CD4-positive, alpha-beta memory T cell (primary cell): Measurements from ENCODE around the gene KLHL25. TPM values are rescaled to one million over a fixed set of nuclear protein-coding genes. Genes with fewer than 3 reads are reported as not detected.

Experiments
- CTCF ChIA-PET: fragments of 350-600 bp; sonication (Branson Sonifier 250); formaldehyde crosslinking; loops from one replicate; lab custom pipeline; 2021; ENCODE audit warnings: inconsistent platforms; ENCODE audit not compliant: partially characterized antibody; lab: Charles Lee
- POLR2A ChIA-PET: fragments of 350-600 bp; sonication (Branson Sonifier 250); formaldehyde crosslinking; loops from one replicate; lab custom pipeline; 2021; ENCODE audit not compliant: partially characterized antibody; lab: Charles Lee
- DNase-seq, 5 donors: peaks; one replicate each; pipeline versions ENCODE4 v3.0.0 to v3.0.0-alpha.2; 2020 to 2022; ENCODE audit warnings: mixed read lengths in 1 of 5
- H3K27ac ChIP-seq: one replicate; pipeline ENCODE4 v1.7.0; 2013; ENCODE audit warnings: low read depth, low read length
- H3K27me3 ChIP-seq: 2 replicates; pipeline ENCODE4 v1.7.0; 2013; ENCODE audit warnings: mild to moderate bottlenecking, low read length, moderate library complexity; ENCODE audit not compliant: insufficient read depth
- H3K36me3 ChIP-seq: 2 replicates; pipeline ENCODE4 v1.7.0; 2013; ENCODE audit warnings: mild to moderate bottlenecking, low read length, moderate library complexity; ENCODE audit not compliant: insufficient read depth
- H3K4me1 ChIP-seq: 2 replicates; pipeline ENCODE4 v1.7.0; 2013; ENCODE audit warnings: mild to moderate bottlenecking, low read length, moderate library complexity; ENCODE audit not compliant: insufficient read depth
- H3K4me3 ChIP-seq, 2 donors: one replicate each; pipeline ENCODE4 v1.7.0; 2013; ENCODE audit warnings: low read length in 2 of 2, mild to moderate bottlenecking in 1 of 2
- H3K9me3 ChIP-seq, 2 donors: one replicate each; pipeline ENCODE4 v1.7.0; 2013; ENCODE audit warnings: low read length in 2 of 2, control low read depth in 1 of 2; ENCODE audit not compliant: control insufficient read depth in 1 of 2
- H3K27ac Mint-ChIP-seq, 7 donors: one replicate each; pipeline ENCODE4 v1.8.0; 2020 to 2021; ENCODE audit warnings: mixed read lengths in 7 of 7, mild to moderate bottlenecking in 6 of 7, inconsistent platforms in 3 of 7, moderate library complexity in 3 of 7
- H3K27me3 Mint-ChIP-seq, 2 donors: one replicate each; pipeline ENCODE4 v1.8.0; 2020 to 2021; ENCODE audit warnings: mixed read lengths in 2 of 2
- H3K36me3 Mint-ChIP-seq, 2 donors: one replicate each; pipeline ENCODE4 v1.8.0; 2020 to 2021; ENCODE audit warnings: mixed read lengths in 2 of 2, inconsistent platforms in 1 of 2, mild to moderate bottlenecking in 1 of 2
- H3K4me1 Mint-ChIP-seq, 4 donors: one replicate each; pipeline ENCODE4 v1.8.0; 2020 to 2021; ENCODE audit warnings: mixed read lengths in 4 of 4, mild to moderate bottlenecking in 1 of 4
- H3K4me3 Mint-ChIP-seq, 8 donors: one replicate each; pipeline ENCODE4 v1.8.0; 2020 to 2021; ENCODE audit warnings: mixed read lengths in 8 of 8, mild to moderate bottlenecking in 7 of 8, moderate library complexity in 6 of 8, inconsistent platforms in 3 of 8
- H3K9me3 Mint-ChIP-seq, 8 donors: one replicate each; pipeline ENCODE4 v1.8.0; 2020 to 2021; ENCODE audit warnings: mixed read lengths in 8 of 8, mild to moderate bottlenecking in 5 of 8, inconsistent platforms in 3 of 8, moderate library complexity in 1 of 8
- intact Hi-C: fragments of 100-400 bp; cut with micrococcal nuclease; formaldehyde crosslinking; loops from one replicate; pipeline ENCODE4 v1.15.1; 2023
- polyA plus RNA-seq, 2 donors: library from polyadenylated mRNA; unstranded; fragments of 300-500 nt; fragmentation: Illumina TruSeq; gene quantifications; one replicate each; pipeline ENCODE4 v1.2.3, GENCODE V29; 2021
- total RNA-seq, 2 experiments: library from RNA; stranded (reverse); gene quantifications; one replicate each; pipeline ENCODE4 v1.2.3, GENCODE V29; 2021

Gene KLHL25
- total and polyA plus RNA-seq, 4 experiments from 2014 or later, result 1.6 to 11.4 (median 6.7) TPM

DNA sequence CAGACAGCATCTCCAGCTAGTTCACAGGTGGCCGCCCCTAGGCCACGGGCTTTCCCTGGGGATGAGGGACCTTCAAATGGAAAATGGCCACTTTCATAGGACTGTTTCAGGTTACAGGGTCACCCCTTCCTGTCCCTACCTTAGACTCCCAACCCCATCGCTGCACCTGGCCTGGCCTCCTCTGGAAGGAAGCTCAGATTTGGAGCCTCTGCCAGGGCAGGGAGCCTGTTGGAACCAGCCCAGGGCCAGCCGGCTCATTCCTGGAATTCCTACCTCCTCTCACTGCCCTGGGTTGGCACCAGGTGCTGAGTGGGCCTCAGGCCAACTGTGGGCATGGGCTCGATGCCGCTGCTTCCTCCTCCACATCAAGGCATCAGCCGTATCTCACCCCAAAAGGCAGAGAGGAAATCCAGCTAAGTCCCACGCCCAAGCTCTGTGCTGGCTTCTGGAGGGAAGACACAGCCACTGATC is 42.2 kb downstream of the KLHL25 start:
- no peak overlapping the region for H3K4me3 Mint-ChIP-seq
- peaks cover 15 to 37% (median 19%) of the 10 kb centered on the region in 4 donors for H3K4me1 Mint-ChIP-seq
- H3K27me3 Mint-ChIP-seq, result no peaks in the 10 kb centered on the region
- Histone ChIP-seq H3K27me3 (no peaks in the 10 kb centered on the region), H3K9me3 (no peaks in the 10 kb centered on the region), H3K36me3 (peaks cover 6% of the 10 kb centered on the region), H3K4me3 (no peak overlapping the region), H3K27ac (no peak overlapping the region), H3K4me1 (peaks cover 18% of the 10 kb centered on the region)
- peaks cover 0 to 20% of the 10 kb centered on the region in 2 donors for H3K36me3 Mint-ChIP-seq
- CTCF ChIA-PET, result interaction anchor here (0.9 to 1.4 kb wide), 4 partner anchors 26 to 89 kb away, joined by 3 to 4 read pairs (median 3); no protein-coding TSS in a partner anchor
- DNase-seq, result no peak
- POLR2A ChIA-PET, result interaction anchor here (0.7 to 1.3 kb wide), 4 partner anchors 9 to 41 kb away, joined by 3 to 4 read pairs (median 4); no protein-coding TSS in a partner anchor
- H3K27ac Mint-ChIP-seq, result peak overlapping the region; percentile 9 to 93 (median 78)
- intact Hi-C loops, result loop anchor here (5.0 kb wide), 2 partner anchors 35 to 90 kb away; no protein-coding TSS in a partner anchor
- H3K9me3 Mint-ChIP-seq, result peaks cover 0 to 4% (median 0%) of the 10 kb centered on the region in 8 donors

GRCh38 chr15:85752124-85752475 is 42.6 kb downstream of the KLHL25 start:
- H3K9me3 ChIP-seq, result no peaks in the 10 kb centered on the region
- no peak overlapping the region for H3K27ac ChIP-seq
- Mint-ChIP-seq H3K4me3 (no peak overlapping the region), H3K9me3 (peaks cover 0 to 4% (median 0%) of the 10 kb centered on the region in 8 donors), H3K36me3 (peaks cover 0 to 25% of the 10 kb centered on the region in 2 donors), H3K27ac (peak overlapping the region in 4 of 7 donors; percentile 54 to 79 (median 62)), H3K27me3 (no peaks in the 10 kb centered on the region), H3K4me1 (peaks cover 15 to 37% (median 20%) of the 10 kb centered on the region in 4 donors)
- ChIA-PET POLR2A (interaction anchor here (1.1 to 1.3 kb wide), 3 partner anchors 9 to 42 kb away, joined by 3 to 4 read pairs (median 4); no protein-coding TSS in a partner anchor), CTCF (interaction anchor here (0.9 to 1.4 kb wide), 3 partner anchors 34 to 89 kb away, joined by 3 to 4 read pairs (median 3); no protein-coding TSS in a partner anchor)
- peaks cover 18% of the 10 kb centered on the region for H3K4me1 ChIP-seq
- intact Hi-C loops, result loop anchor here (5.0 kb wide), 2 partner anchors 35 to 90 kb away; no protein-coding TSS in a partner anchor
- no peak overlapping the region for H3K4me3 ChIP-seq
- no peaks in the 10 kb centered on the region for H3K27me3 ChIP-seq
- peaks cover 10% of the 10 kb centered on the region for H3K36me3 ChIP-seq
- DNase-seq, result no peak

- no peaks in the 10 kb centered on the region for H3K9me3 ChIP-seq
- DNase-seq, result peak in 1 of 5 donors; percentile 27
- no peak overlapping the region for H3K4me3 ChIP-seq
- ChIA-PET POLR2A (interaction anchor here (1.1 to 1.2 kb wide), 2 partner anchors 34 to 42 kb away, joined by 3 to 4 read pairs; no protein-coding TSS in a partner anchor), CTCF (interaction anchor here (0.9 to 1.4 kb wide), 4 partner anchors 35 to 90 kb away, joined by 3 to 4 read pairs (median 3); no protein-coding TSS in a partner anchor)
- intact Hi-C loops, result loop anchor here (5.0 kb wide), 2 partner anchors 36 to 91 kb away; no protein-coding TSS in a partner anchor
- peaks cover 16% of the 10 kb centered on the region for H3K36me3 ChIP-seq
- Mint-ChIP-seq H3K36me3 (peaks cover 5 to 31% of the 10 kb centered on the region in 2 donors), H3K27me3 (no peaks in the 10 kb centered on the region), H3K4me3 (no peak overlapping the region), H3K9me3 (peaks cover 0 to 4% (median 0%) of the 10 kb centered on the region in 8 donors), H3K27ac (peak overlapping the region in 5 of 7 donors; percentile 18 to 80 (median 68)), H3K4me1 (peaks cover 15 to 37% (median 20%) of the 10 kb centered on the region in 4 donors)
- no peak overlapping the region for H3K27ac ChIP-seq
- no peaks in the 10 kb centered on the region for H3K27me3 ChIP-seq
- peaks cover 18% of the 10 kb centered on the region for H3K4me1 ChIP-seq
Observed at GRCh38 chr15:85751291-85752123, 43.2 kb downstream of the KLHL25 start.

DNA sequence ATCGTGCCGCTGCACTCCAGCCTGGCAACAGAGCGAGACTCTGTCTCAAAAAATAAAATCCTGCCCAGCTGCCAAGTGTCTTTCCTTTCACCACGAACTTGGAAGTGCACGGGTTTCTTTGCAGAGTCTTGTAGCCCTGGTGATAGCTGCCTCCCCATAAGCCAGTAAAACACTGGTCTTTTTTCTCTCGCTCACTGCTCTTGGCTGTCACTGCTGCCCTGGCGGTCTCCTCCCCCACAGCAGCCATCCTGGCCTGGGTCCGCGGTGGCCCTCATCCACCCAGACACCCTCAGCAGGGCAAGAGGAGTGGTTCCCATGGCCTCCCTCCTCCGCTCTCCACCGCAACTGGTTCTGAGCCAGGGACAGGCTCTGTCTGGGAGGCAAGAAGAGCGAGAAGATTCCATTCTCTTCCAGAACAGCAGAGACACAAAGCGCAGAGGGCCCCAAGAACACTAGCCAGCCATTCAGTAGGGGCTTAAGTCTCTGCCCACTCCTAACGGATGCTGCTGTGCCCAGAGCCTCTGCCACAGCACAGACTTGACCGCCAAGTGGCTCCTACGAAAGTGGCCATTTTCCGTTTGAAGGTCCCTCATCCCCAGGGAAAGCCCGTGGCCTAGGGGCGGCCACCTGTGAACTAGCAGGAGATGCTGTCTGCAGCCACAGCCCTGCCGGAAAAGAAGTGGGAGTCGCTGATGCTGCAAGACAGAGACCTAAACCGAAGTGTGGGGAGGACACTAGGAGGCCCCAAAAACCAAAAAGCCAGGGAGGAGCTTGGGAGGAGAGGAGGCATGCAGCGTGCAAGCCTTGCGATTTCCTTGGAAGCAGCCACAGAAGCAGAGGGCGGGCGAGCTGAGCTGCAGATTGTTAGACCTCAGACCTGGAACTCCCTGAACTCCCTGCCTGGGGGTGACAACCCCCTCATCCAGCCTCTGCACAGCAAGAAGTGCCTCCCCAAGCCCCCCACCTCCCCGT is 44.1 kb downstream of the KLHL25 start:
- Histone ChIP-seq H3K27me3 (no peaks in the 10 kb centered on the region), H3K9me3 (no peaks in the 10 kb centered on the region), H3K36me3 (peaks cover 25% of the 10 kb centered on the region), H3K4me1 (peaks cover 18% of the 10 kb centered on the region), H3K27ac (no peak overlapping the region), H3K4me3 (no peak overlapping the region)
- peak overlapping the region in 5 of 7 donors; percentile 42 to 80 (median 73) for H3K27ac Mint-ChIP-seq
- DNase-seq, result no peak
- intact Hi-C loops, result loop anchor here (5.0 kb wide), 2 partner anchors 37 to 92 kb away; no protein-coding TSS in a partner anchor
- H3K9me3 Mint-ChIP-seq, result peaks cover 0 to 4% (median 0%) of the 10 kb centered on the region in 8 donors
- peaks cover 15 to 37% (median 20%) of the 10 kb centered on the region in 4 donors for H3K4me1 Mint-ChIP-seq
- POLR2A ChIA-PET, result interaction anchor here (1.1 kb wide), 1 partner anchor 10 kb away, joined by 4 read pairs; no protein-coding TSS in a partner anchor
- CTCF ChIA-PET, result interaction anchor here (1.4 to 2.0 kb wide), 2 partner anchors 43 to 91 kb away, joined by 3 to 6 read pairs; no protein-coding TSS in a partner anchor
- H3K4me3 Mint-ChIP-seq, result peak overlapping the region in 1 of 8 donors; percentile 45
- H3K36me3 Mint-ChIP-seq, result peaks cover 12 to 40% of the 10 kb centered on the region in 2 donors
- H3K27me3 Mint-ChIP-seq, result no peaks in the 10 kb centered on the region

DNA sequence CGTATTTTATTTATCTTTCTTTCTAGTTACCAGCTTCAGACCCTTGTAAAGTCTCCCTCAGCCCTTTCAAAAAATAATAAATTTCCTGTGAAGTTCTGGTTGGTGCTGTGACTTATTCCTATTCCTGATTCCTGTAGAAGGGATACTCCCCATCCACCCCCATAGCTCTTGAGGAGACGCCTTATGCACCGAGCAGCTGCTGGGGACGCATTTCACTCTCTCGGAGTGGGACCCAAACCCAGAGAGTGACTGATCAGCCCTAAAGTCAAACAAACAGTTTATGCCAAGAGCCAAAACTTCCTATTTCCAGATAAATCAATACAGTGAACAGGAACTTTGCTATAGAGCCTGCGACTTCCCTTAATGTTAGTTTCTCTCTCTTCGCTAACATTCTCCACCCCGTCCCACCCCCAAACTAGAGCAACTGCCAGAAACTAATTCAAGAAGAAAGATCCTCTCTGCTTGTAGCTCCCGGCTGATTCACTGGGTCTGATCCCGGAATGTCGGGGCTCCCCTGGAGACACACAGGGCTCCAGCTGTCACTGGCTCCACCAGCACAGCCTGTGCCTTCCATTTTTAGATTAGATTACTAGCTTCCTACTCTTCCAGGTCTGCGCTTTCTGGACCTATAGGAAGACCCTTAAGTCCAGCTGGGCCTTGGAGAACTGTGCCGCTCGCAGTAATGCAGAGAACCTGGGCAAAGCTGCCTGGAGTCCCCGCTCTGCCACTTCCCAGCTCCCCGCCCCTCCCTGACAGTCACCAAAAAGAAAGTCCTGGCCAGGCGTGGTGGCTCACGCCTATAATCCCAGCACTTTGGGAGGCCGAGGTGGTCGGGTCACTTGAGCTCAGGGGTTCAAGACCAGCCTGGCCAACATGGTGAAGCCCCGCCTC is 45.2 kb downstream of the KLHL25 start:
- Mint-ChIP-seq H3K4me1 (peaks cover 13 to 37% (median 19%) of the 10 kb centered on the region in 4 donors), H3K36me3 (peaks cover 20 to 51% of the 10 kb centered on the region in 2 donors), H3K4me3 (no peak overlapping the region), H3K27ac (peak overlapping the region in 3 of 7 donors; percentile 43 to 73 (median 70)), H3K27me3 (no peaks in the 10 kb centered on the region), H3K9me3 (peaks cover 0 to 4% (median 0%) of the 10 kb centered on the region in 8 donors)
- Histone ChIP-seq H3K4me1 (peaks cover 18% of the 10 kb centered on the region), H3K27me3 (no peaks in the 10 kb centered on the region), H3K4me3 (no peak overlapping the region), H3K9me3 (no peaks in the 10 kb centered on the region), H3K36me3 (peaks cover 36% of the 10 kb centered on the region), H3K27ac (no peak overlapping the region)
- POLR2A ChIA-PET, result interaction anchor here (0.9 to 1.2 kb wide), 4 partner anchors 11 to 44 kb away, joined by 3 to 4 read pairs (median 4); no protein-coding TSS in a partner anchor
- intact Hi-C loops, result loop anchor here (5.0 kb wide), 2 partner anchors 38 to 93 kb away; no protein-coding TSS in a partner anchor
- CTCF ChIA-PET, result interaction anchor here (0.8 to 2.0 kb wide), 3 partner anchors 36 to 92 kb away, joined by 3 to 6 read pairs (median 3); no protein-coding TSS in a partner anchor
- no peak for DNase-seq
